ENCODE measurements around the gene BNC2.

The BNC2 gene

DNA sequence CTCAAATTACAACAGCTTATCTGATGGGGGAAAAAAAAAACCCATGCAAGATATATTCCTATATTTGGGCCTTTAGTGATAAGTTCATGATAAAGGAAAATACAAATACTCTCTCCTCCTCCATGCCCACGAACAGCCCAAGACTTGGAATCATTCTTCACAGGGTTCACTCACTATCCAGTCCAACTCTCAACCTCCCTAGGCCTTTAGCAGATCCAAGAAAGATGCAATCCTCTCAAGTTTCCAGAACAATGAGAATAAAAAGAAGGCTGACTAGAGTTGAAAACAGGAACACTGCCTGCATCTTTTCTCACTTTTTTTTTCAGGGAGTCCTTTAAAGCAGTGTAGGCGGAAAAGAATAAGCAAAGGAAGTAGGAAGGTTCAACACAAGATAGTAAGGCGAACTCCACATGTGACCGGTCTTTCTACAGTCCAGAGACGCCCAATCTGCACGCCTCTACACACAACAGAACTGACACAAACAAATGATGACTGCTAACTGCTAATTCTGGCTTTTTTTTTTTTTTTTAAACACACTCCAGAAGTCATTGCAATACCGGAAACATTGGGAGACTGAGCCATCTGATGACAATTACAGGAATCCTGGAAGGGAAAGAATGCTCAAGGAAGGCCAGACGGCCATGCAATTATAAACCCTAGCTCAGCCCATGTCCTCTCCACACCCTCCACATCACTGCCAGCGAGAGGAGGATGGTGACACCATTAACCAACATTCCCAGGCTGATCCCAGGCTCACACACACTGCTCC lies 75.4 kb downstream of the BNC2 start:
- DNase-seq (ENCODE audit: extremely low read depth, low read depth), result peak; percentile 89
- TF ChIP-seq, protein P1, sequence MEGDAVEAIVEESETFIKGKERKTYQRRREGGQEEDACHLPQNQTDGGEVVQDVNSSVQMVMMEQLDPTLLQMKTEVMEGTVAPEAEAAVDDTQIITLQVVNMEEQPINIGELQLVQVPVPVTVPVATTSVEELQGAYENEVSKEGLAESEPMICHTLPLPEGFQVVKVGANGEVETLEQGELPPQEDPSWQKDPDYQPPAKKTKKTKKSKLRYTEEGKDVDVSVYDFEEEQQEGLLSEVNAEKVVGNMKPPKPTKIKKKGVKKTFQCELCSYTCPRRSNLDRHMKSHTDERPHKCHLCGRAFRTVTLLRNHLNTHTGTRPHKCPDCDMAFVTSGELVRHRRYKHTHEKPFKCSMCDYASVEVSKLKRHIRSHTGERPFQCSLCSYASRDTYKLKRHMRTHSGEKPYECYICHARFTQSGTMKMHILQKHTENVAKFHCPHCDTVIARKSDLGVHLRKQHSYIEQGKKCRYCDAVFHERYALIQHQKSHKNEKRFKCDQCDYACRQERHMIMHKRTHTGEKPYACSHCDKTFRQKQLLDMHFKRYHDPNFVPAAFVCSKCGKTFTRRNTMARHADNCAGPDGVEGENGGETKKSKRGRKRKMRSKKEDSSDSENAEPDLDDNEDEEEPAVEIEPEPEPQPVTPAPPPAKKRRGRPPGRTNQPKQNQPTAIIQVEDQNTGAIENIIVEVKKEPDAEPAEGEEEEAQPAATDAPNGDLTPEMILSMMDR (IDR thresholded peaks at IDR 0.05; ENCODE audit: low read depth, low read length), result no peak

DNA sequence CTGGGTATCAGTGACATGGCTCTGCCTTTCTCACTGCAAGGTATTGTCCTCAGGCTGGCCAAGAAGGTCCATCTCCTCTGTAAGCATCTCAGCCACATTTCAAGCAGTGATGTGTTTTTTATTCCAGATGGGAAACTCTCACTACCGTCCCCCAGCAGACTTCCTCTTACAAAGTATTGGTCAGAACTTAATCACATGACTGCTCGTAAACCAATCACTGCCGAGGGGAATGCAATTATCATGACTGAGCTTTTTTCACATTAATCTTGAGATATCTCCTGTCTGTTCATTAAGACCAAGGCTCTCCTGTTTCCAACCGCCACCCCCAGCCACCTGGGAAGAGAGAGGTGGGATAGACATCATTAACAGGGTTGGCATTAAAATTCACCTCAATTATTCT lies 76.4 kb downstream of the BNC2 start:
- no peak for DNase-seq (ENCODE audit: extremely low read depth, low read depth)
- TF ChIP-seq, protein P1 (IDR thresholded peaks at IDR 0.05; ENCODE audit: low read depth, low read length), result no peak

DNA sequence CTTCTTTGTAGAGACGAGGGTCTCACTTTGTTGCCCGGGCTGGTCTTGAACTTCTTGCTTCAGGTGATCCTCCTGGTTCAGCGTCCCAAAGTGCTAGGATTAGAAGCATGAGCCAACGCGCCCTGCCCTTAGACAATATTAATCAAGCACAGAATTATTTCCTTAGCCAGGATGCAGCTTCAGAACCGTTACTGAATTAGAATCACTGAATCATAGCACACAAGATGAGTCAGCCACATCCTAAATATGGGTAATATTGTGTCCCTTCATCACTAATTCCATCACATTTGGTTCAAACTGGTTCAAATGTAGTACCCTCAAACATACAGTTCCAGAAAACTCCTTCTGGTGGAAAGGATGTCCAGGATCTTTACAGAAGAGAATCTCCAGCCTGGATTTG lies 82.7 kb downstream of the BNC2 start:
- TF ChIP-seq, protein P1 (IDR thresholded peaks at IDR 0.05; ENCODE audit: low read depth, low read length), result no peak
- DNase-seq (ENCODE audit: extremely low read depth, low read depth), result no peak

DNA sequence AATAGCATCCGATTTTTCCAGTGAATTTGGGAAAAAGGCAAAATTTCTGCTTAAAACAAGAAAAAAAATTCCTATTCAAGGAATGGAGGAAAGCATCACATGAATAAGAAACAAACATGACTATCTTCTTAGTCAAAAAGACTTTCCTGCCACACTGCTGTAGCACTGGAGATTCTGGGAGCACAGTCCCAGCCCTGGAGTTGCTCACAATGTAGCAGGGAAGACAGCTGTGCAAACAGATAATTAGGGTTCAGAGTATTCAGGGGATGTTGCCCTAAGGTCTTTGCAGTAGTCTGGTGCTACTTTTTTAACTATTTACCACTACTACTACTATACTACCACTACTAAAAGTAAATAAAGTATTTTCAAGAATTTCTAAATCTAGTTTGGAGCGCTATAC lies 86.5 kb downstream of the BNC2 start:
- TF ChIP-seq, protein P1 (IDR thresholded peaks at IDR 0.05; ENCODE audit: low read depth, low read length), result no peak
- DNase-seq (ENCODE audit: extremely low read depth, low read depth), result no peak

DNA sequence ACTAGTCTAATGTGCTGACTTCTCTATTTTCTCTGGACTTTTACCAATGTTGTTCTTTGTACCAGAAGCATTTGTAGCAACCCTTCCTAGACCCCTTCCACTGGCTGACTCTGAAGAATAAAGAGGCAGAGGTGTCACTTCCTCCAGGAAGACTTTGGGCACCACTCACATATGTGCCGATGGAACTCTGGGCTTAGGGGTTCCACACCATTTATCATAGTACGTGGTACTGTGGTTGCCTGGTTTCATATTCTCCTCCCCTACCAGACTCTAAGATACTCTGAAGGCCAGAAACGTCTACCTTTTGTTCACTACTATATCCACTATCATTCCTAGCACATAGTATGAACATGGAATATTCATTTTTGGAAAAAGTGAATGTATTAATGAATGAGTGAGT lies 88.0 kb downstream of the BNC2 start:
- TF ChIP-seq, protein P1 (IDR thresholded peaks at IDR 0.05; ENCODE audit: low read depth, low read length), result no peak

DNA sequence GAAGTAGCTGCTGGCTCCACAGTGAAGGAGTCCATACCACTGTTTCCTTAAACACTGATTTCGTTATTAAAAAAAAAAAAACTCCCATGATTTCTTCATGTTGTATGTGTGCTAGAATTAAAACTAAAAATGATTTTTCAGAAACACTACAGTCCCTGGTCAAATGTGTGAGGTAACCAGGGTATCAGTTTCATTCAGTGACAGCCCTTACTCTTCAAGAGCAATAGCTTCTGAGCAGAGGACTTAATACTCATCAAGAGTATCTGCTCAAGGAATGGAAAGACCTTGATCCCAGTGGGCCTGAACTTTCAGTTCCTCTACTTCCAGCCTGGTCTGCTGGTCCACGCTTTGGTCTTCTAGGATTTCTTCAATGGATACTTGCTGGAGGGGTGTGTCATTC lies 95.1 kb downstream of the BNC2 start:
- no peak for DNase-seq (ENCODE audit: extremely low read depth, low read depth)

More for the DNA sequence above, 88.0 kb downstream of the BNC2 start:
- no peak for DNase-seq (ENCODE audit: extremely low read depth, low read depth)

DNA sequence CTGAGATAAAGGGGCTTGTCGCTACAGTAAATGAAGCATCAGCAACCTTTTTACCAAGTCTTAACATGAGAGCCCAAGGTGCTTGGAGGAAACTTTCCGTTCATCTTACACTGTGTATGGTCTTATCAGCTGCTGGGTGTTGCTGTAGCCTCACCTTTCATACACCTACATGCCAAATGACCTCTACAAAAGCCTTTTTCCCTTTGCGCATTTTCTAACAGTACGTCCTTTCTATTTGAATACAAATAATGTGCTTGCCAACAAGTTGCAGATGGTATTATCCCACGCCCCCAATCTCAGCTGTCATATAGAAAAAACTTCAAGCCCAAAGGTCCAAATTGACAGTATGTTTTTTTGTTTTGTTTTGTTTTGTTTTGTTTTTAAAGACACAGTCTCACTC lies 96.9 kb downstream of the BNC2 start:
- DNase-seq (ENCODE audit: extremely low read depth, low read depth), result no peak
- TF ChIP-seq, protein P1 (IDR thresholded peaks at IDR 0.05; ENCODE audit: low read depth, low read length), result no peak

More for the DNA sequence above, 95.1 kb downstream of the BNC2 start:
- TF ChIP-seq, protein P1 (IDR thresholded peaks at IDR 0.05; ENCODE audit: low read depth, low read length), result no peak
